HFF-Myc (cell line): ENCODE results near the gene SH3TC1.

ENCODE experiments used
- DNase-seq: peaks from one replicate; pipeline ENCODE4 v3.0.0-alpha.2; 2011; ENCODE audit warnings: low read depth; ENCODE audit errors: extremely low read depth
- H3K4me3 ChIP-seq: replicated peaks from 2 replicates; pipeline ENCODE4 v1.5.1; 2011; ENCODE audit warnings: low read depth, mild to moderate bottlenecking, control low read depth, low read length
- CTCF ChIP-seq: IDR thresholded peaks from 2 replicates; pipeline ENCODE4 v1.5.1; 2012; ENCODE audit warnings: mild to moderate bottlenecking, low read depth, low read length, control low read depth; ENCODE audit errors: missing control alignments

The SH3TC1 gene

GRCh38 chr4:8189551-8190466 is 9.3 kb upstream of the SH3TC1 start:
- TF ChIP-seq CTCF, result no peak
- DNase-seq, result no peak

DNA sequence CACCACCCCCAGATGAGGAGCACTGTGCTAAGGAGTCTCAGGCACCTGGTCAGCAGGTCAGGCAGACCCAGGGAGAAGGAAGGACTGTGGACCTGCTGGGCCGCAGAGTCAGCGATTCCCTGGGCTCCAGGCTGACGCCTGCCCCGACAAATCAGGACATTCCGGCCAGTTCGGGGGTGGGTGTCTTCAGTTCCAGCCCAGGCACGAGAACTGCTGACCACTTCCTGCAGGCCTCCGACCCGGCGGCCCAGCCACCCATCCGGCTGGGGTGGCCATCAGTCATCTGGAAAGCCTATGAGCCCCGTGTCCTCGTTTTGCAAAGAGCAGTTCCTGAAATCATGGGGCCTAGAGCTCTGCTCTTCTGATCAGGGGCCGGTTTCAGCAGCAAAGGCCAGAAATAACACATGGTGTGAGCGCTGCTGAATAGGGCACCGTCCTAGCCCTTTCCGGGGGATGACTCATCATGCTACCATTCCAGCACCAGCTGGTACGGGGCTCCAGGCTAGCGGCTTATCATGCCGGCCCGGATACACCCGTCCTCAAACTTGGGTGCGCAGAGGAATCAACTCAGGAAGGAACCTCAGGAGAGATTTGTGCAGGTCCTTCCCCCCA is 7.8 kb upstream of the SH3TC1 start:
- no peak for TF ChIP-seq CTCF
- DNase-seq, result no peak
- no peak overlapping the region for H3K4me3 ChIP-seq

More at GRCh38 chr4:8189551-8190466, 9.3 kb upstream of the SH3TC1 start:
- no peak overlapping the region for H3K4me3 ChIP-seq

GRCh38 chr4:8192748-8193738 is 6.0 kb upstream of the SH3TC1 start:
- H3K4me3 ChIP-seq, result no peak overlapping the region
- no peak for DNase-seq
- TF ChIP-seq CTCF, result no peak

DNA sequence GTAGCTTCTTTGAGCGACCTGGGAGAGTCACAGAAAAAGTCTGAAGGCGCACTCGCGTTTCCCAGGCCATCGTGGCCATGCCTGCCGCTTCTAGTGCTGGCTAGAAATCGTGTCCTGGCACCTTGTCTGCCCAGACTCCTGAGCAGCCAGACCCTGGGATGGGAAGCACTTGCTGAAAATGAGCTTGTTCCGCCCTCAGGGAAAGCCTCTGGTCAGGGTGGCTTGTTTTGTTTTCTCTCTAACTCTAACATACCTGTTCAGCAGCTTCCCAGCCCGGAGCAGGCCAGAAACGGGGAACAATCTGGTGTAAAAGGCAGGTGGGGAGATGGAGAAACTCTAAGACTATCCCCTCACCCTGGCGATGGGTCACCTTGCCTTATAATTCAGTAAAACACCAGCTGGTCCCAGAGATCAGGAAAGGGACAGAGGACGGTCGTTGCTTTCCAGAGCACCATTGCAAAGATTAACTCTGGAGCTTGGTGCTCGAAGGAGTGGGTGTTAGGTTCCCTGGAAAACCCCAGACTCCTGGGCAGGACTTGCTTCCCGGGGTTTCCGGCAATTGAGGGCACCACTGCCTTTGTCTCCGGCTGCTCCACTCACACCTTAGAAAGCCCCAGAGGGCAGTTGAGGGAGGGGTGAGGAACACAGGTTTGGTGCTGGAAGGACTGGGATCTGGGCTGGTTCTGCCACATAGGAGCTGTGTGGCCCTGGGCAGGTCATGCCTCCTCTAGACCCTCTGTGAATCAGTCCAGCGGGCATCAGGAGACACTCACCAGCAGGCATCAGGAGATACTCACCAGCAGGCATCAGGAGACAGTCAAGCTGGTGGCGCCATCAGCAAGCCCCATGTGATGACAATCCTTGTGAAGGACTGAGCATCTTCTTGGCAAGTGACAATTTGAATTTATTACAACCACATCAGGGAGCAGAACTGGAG is 4.5 kb upstream of the SH3TC1 start:
- no peak for TF ChIP-seq CTCF
- H3K4me3 ChIP-seq, result no peak overlapping the region
- DNase-seq, result no peak

GRCh38 chr4:8195431-8195830 is 3.7 kb upstream of the SH3TC1 start:
- no peak for DNase-seq
- TF ChIP-seq CTCF, result no peak

More at GRCh38 chr4:8195431-8195830, 3.7 kb upstream of the SH3TC1 start:
- H3K4me3 ChIP-seq, result no peak overlapping the region
